ENCODE data around the gene ALAS1. TPM values are rescaled to one million over a fixed set of nuclear protein-coding genes. Genes with fewer than 3 reads are reported as not detected.
"Not testable (repeated sequence)": the region's sequence is repeated elsewhere in the genome, so short reads cannot be mapped to it uniquely, and the experiment has no call there.

Gene ALAS1
- total RNA-seq, 3 donors from 2014 or later: 67.2 to 103 (median 94.6) TPM

GRCh38 chr3:52175416-52176179, 22.4 kb upstream of the ALAS1 start:
- DNase-seq (no peak), ATAC-seq (no peak)
- Histone ChIP-seq H3K4me3 (no peak overlapping the region), H3K4me1 (ENCODE audit: low read depth) (no peaks in the 10 kb centered on the region), H3K9me3 (no peaks in the 10 kb centered on the region), H3K36me3 (ENCODE audit: low read depth) (no peaks in the 10 kb centered on the region)
- intact Hi-C loops (cut with DNase I, micrococcal nuclease): no loop called here
- no peak for TF ChIP-seq CTCF (IDR thresholded peaks at IDR 0.05)

GRCh38 chr3:52176180-52176752, 21.7 kb upstream of the ALAS1 start:
- TF ChIP-seq CTCF (IDR thresholded peaks at IDR 0.05): no peak
- Histone ChIP-seq H3K36me3 (ENCODE audit: low read depth) (no peaks in the 10 kb centered on the region), H3K4me3 (no peak overlapping the region), H3K4me1 (ENCODE audit: low read depth) (no peaks in the 10 kb centered on the region), H3K9me3 (no peaks in the 10 kb centered on the region)
- intact Hi-C loops (cut with DNase I, micrococcal nuclease): no loop called here
- ATAC-seq (no peak), DNase-seq (no peak)

GRCh38 chr3:52176951-52177700, 20.8 kb upstream of the ALAS1 start:
- TF ChIP-seq CTCF (IDR thresholded peaks at IDR 0.05): no peak
- intact Hi-C loops (cut with DNase I, micrococcal nuclease): no loop called here
- DNase-seq (no peak), ATAC-seq (no peak)
- Histone ChIP-seq H3K36me3 (ENCODE audit: low read depth) (no peaks in the 10 kb centered on the region), H3K4me3 (no peak overlapping the region), H3K4me1 (ENCODE audit: low read depth) (no peaks in the 10 kb centered on the region), H3K9me3 (no peaks in the 10 kb centered on the region)

- TF ChIP-seq CTCF (IDR thresholded peaks at IDR 0.05): no peak
- Histone ChIP-seq H3K36me3 (ENCODE audit: low read depth) (no peaks in the 10 kb centered on the region), H3K9me3 (no peaks in the 10 kb centered on the region), H3K4me1 (ENCODE audit: low read depth) (no peaks in the 10 kb centered on the region), H3K4me3 (no peak overlapping the region)
- DNase-seq: no peak
- intact Hi-C loops (cut with DNase I, micrococcal nuclease): no loop called here
- no peak for ATAC-seq
These were observed 20.3 kb upstream of the ALAS1 start for GRCh38 chr3:52177701-52178042.

GRCh38 chr3:52178126-52178525, 19.8 kb upstream of the ALAS1 start:
- intact Hi-C loops (cut with DNase I, micrococcal nuclease); H3K4me1 ChIP-seq (ENCODE audit: low read depth): not testable (repeated sequence)

GRCh38 chr3:52178537-52178936, 19.4 kb upstream of the ALAS1 start:
- no peak for ATAC-seq
- H3K4me3 ChIP-seq: no peak overlapping the region
- no peaks in the 10 kb centered on the region for H3K36me3 ChIP-seq (ENCODE audit: low read depth)
- no peaks in the 10 kb centered on the region for H3K9me3 ChIP-seq
- no peak for TF ChIP-seq CTCF (IDR thresholded peaks at IDR 0.05)
- intact Hi-C loops (cut with DNase I, micrococcal nuclease): no loop called here
- no peaks in the 10 kb centered on the region for H3K4me1 ChIP-seq (ENCODE audit: low read depth)
- no peak for DNase-seq

More at GRCh38 chr3:52178126-52178525, 19.8 kb upstream of the ALAS1 start:
- not testable (repeated sequence) for H3K4me3 ChIP-seq; H3K9me3 ChIP-seq; DNase-seq; H3K36me3 ChIP-seq (ENCODE audit: low read depth); ATAC-seq

Data from mucosa of descending colon (tissue), 3 donors.